Erythroblast (primary cell): ENCODE results near the gene ZBTB1.

Experiments
- GATA1 ChIP-seq: IDR thresholded peaks from 2 replicates; pipeline ENCODE4 v1.6.1; 2011; ENCODE audit warnings: low read depth, mild to moderate bottlenecking, control low read depth, low read length, moderate library complexity
- POLR2A ChIP-seq: IDR thresholded peaks from 2 replicates; pipeline ENCODE4 v1.6.1; 2011; ENCODE audit warnings: mild to moderate bottlenecking, low read length

GRCh38 chr14:64540208-64541202, 35.9 kb downstream of the ZBTB1 start, which contains the start of gene HSPA2:
- TF ChIP-seq POLR2A, result peak; percentile 90
- TF ChIP-seq GATA1, result no peak
